Cardiac fibroblast (primary cell): ENCODE data around the gene MSI2.

ENCODE experiments used
- DNase-seq, 2 donors: peaks; one replicate each; pipeline versions ENCODE4 v3.0.0 to v3.0.0-alpha.2; 2010; ENCODE audit warnings: low read depth in 2 of 2
- H3K4me3 ChIP-seq, 2 donors: replicated peaks in 1 of 2; 1 replicate in 1 of 2; 2 replicates in 1 of 2; pipeline ENCODE4 v1.5.1; 2011; ENCODE audit warnings: low read depth in 2 of 2, low read length in 2 of 2, mild to moderate bottlenecking in 2 of 2, moderate library complexity in 1 of 2
- TF ChIP-seq, protein P1 (sequence below): IDR thresholded peaks from one replicate; pipeline ENCODE4 v1.5.1; 2011; ENCODE audit warnings: low read depth, mild to moderate bottlenecking, low read length, inconsistent platforms

Gene MSI2

DNA sequence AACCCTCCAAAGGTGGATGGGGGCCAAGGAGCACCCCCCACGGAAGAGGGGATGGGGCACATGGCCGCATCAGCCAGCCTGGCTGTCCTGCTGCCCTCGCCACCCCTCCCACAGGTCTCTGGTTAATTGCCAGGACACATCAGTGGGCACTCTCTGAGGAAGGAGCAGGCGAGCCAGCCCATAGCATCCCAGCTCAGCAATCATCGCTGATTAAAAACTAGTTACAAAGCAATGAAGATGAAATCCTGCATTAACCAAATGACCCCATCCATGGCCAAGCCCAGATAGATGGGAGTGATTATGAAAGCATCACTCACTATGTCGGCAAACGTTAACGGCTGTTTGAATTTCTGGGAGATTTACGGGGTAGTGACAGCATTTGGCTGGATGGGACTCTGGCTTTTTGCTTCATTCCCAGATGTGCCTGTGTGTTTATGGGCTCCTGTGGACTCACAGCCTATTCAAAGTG is 443.5 kb downstream of the MSI2 start:
- TF ChIP-seq, protein P1, sequence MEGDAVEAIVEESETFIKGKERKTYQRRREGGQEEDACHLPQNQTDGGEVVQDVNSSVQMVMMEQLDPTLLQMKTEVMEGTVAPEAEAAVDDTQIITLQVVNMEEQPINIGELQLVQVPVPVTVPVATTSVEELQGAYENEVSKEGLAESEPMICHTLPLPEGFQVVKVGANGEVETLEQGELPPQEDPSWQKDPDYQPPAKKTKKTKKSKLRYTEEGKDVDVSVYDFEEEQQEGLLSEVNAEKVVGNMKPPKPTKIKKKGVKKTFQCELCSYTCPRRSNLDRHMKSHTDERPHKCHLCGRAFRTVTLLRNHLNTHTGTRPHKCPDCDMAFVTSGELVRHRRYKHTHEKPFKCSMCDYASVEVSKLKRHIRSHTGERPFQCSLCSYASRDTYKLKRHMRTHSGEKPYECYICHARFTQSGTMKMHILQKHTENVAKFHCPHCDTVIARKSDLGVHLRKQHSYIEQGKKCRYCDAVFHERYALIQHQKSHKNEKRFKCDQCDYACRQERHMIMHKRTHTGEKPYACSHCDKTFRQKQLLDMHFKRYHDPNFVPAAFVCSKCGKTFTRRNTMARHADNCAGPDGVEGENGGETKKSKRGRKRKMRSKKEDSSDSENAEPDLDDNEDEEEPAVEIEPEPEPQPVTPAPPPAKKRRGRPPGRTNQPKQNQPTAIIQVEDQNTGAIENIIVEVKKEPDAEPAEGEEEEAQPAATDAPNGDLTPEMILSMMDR: no peak
- H3K4me3 ChIP-seq: no peak overlapping the region
- no peak for DNase-seq

DNA sequence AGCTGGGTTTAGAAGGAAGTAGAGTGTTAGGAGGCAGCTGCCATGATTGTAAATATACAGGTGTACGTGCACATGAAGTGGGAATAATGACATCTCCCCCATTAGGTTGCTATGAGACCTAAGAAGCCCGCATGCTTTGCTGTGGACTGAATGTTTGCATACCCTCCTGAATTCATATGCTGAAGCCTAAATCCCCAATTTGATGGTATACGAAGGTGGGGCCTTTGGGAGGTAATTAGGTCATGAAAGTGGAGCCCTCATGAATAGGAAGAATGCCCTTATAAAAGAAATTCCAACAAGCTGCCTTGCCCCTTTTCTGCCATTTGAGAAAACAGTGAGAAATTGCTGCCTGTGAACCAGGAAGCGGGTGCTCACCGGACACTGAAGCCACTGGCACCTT is 444.8 kb downstream of the MSI2 start:
- no peak for DNase-seq
- no peak overlapping the region for H3K4me3 ChIP-seq
- TF ChIP-seq, protein P1: no peak

DNA sequence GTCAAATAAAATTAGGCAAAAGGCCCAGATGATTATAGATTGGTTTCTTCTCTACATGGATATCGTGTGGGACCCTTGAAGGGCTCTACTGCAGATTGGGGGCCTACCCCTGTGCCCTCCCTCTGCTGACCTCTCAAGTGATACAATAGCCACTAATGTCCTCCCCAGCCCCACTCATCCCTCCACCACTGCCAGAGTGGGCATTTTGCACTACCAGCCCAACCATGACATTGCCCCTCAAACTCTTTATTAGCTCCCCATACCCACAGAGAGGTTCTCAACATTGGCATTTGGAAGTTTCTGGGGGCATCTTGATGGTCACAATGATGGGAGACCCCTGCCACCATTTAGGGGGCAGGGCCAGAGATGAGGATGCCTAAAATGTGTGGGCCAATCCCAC is 446.9 kb downstream of the MSI2 start:
- DNase-seq: no peak
- TF ChIP-seq, protein P1: no peak
- H3K4me3 ChIP-seq: no peak overlapping the region

GRCh38 chr17:57704448-57704847 is 448.1 kb downstream of the MSI2 start:
- TF ChIP-seq, protein P1: no peak
- no peak overlapping the region for H3K4me3 ChIP-seq
- no peak for DNase-seq

DNA sequence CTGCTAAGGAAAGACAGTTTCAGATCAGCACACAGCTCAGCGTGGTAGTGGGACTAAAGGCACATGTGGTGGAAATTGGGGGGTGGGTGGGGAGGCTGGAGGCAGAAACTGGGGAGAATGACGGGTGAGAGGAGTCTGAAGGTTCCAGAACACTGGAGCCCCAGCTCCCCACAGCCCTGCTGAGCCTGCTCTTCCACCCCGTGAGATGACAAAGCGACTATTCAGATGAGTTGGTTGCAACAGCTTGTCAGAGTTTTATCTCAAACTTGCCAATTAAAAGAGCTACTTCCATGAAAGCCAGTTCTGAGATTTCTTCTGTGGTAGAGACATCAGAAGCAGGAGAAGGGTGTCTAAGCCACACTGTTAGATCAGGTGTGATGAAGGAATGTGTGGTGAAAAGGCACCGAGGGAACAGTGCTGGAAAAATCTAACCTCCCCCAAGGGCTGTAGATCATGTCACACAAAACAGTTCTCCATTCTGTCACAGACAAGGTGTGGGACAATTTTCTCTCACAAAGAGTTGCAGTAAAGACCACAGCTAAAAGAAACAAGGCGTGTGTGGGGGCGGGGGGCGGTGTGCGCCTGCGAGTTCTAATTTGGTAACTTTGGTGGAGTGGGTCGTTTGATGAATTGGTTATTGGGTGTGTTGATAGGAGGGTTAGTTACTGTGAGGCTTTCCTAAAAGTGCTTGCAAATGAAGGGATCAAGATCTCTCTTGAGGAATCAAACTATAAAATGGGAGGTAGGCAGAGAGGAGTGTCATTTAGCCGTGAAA is 449.8 kb downstream of the MSI2 start:
- TF ChIP-seq, protein P1: no peak
- DNase-seq: no peak
- no peak overlapping the region for H3K4me3 ChIP-seq

DNA sequence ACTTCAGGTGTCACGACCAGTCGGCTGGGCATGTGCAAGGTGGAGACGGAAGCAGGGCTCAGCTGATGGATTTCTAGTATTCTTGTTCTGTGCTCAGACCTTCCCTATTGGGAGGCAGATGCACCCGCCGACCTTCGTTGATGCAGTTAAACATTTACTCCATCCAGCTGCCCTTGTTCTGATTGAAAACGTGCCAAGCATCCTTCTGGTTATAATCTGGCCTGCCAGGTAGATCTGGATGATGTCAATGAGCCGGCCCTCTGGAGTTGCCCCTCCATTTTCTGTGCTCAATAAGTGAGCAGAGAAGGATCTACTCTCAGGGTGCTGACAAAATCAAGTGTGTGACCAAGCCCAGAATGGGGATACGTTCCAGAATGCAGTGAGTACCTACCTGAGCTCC is 450.4 kb downstream of the MSI2 start:
- no peak for DNase-seq

More for the DNA sequence above, 450.4 kb downstream of the MSI2 start:
- no peak overlapping the region for H3K4me3 ChIP-seq
- TF ChIP-seq, protein P1: no peak
